A673 (cell line): Measurements from ENCODE around the gene AFF2. TPM values are rescaled to one million over a fixed set of nuclear protein-coding genes. Genes with fewer than 3 reads are reported as not detected.

ENCODE experiments used
- BruUV-seq: library from RNA; stranded (reverse); fragments of 400-500 nt; replicated peaks from 2 replicates; lab custom pipeline; 2021; lab: Mats Ljungman, UMichigan
- CTCF ChIA-PET: fragments of 300-600 bp; sonication (Branson Sonifier 250); formaldehyde crosslinking; loops from one replicate; lab custom pipeline; 2022; ENCODE audit warnings: antibody characterized with exemption; lab: Charles Lee
- POLR2A ChIA-PET: fragments of 300-600 bp; sonication (Branson Sonifier 250); formaldehyde crosslinking; loops from one replicate; lab custom pipeline; 2022; ENCODE audit warnings: antibody characterized with exemption; ENCODE audit not compliant: low non-redundant PET; lab: Charles Lee
- DNase-seq: peaks from one replicate; pipeline ENCODE4 v3.0.0-alpha.2; 2015; ENCODE audit warnings: low spot score
- H3K27ac ChIP-seq: fragments of 200-600 bp; sonication (generic); 2 replicates; pipeline ENCODE4 v1.5.1; 2016; ENCODE audit warnings: mixed run types, low read depth, mild to moderate bottlenecking, mixed read lengths, antibody characterized with exemption, low read length; ENCODE audit not compliant: poor library complexity, severe bottlenecking
- H3K27me3 ChIP-seq: fragments of 200-600 bp; sonication (generic); replicated peaks from 2 replicates; pipeline ENCODE4 v1.6.1; 2017; ENCODE audit warnings: mixed run types, low read depth, mild to moderate bottlenecking, mixed read lengths, antibody characterized with exemption, low read length; ENCODE audit not compliant: insufficient read depth, poor library complexity
- H3K36me3 ChIP-seq: fragments of 200-600 bp; sonication (generic); 2 replicates; pipeline ENCODE4 v1.6.1; 2016; ENCODE audit warnings: mixed run types, mild to moderate bottlenecking, mixed read lengths, antibody characterized with exemption, low read length; ENCODE audit not compliant: insufficient read depth, poor library complexity, severe bottlenecking
- H3K4me1 ChIP-seq: fragments of 200-600 bp; sonication (generic); 2 replicates; pipeline ENCODE4 v1.6.1; 2017; ENCODE audit warnings: mixed run types, mild to moderate bottlenecking, mixed read lengths, antibody characterized with exemption, low read length; ENCODE audit not compliant: insufficient read depth, poor library complexity, severe bottlenecking
- H3K4me3 ChIP-seq: fragments of 200-600 bp; sonication (generic); 2 replicates; pipeline ENCODE4 v1.5.1; 2016; ENCODE audit warnings: low read depth, mixed run types, mild to moderate bottlenecking, mixed read lengths, low read length; ENCODE audit not compliant: poor library complexity, severe bottlenecking
- H3K9me3 ChIP-seq: fragments of 200-600 bp; sonication (generic); 2 replicates; pipeline ENCODE4 v1.6.1; 2016; ENCODE audit warnings: mixed run types, low read depth, mild to moderate bottlenecking, mixed read lengths, antibody characterized with exemption, low read length; ENCODE audit not compliant: poor library complexity, severe bottlenecking
- CTCF ChIP-seq: fragments of 300-800, 200-600 bp; sonication (generic); conservative IDR thresholded peaks from 2 replicates; pipeline ENCODE4 v1.5.1; 2017; ENCODE audit warnings: low read depth, mild to moderate bottlenecking, antibody characterized with exemption, low read length, moderate library complexity, mixed read lengths
- EZH2 ChIP-seq: fragments of 200-600 bp; sonication (generic); IDR thresholded peaks from 2 replicates; pipeline ENCODE4 v1.6.1; 2017; ENCODE audit warnings: borderline replicate concordance, low read depth, mild to moderate bottlenecking, mixed read lengths, antibody characterized with exemption, low read length; ENCODE audit not compliant: poor library complexity, severe bottlenecking
- intact Hi-C: fragments of 100-400 bp; cut with micrococcal nuclease; formaldehyde crosslinking; loops from one replicate; pipeline ENCODE4 v1.10.0; 2022; ENCODE audit not compliant: unreplicated experiment
- total RNA-seq: library from RNA; stranded (reverse); gene quantifications from 2 replicates; pipeline ENCODE4 v1.2.3, GENCODE V29; 2021

The AFF2 gene
- total RNA-seq, 1 experiment from 2014 or later: not detected

- intact Hi-C loops: no loop called here
- no peaks in the 10 kb centered on the region for H3K27me3 ChIP-seq
- DNase-seq: no peak
- no TSS peak for BruUV-seq
- CTCF ChIA-PET: no interaction called here
- no peaks in the 10 kb centered on the region for H3K4me1 ChIP-seq
- H3K36me3 ChIP-seq: no peaks in the 10 kb centered on the region
- H3K4me3 ChIP-seq: no peak overlapping the region
- no peaks in the 10 kb centered on the region for H3K9me3 ChIP-seq
- TF ChIP-seq CTCF: no peak
- no peak for TF ChIP-seq EZH2
- no peak overlapping the region for H3K27ac ChIP-seq
- POLR2A ChIA-PET: no interaction called here
These were observed 181.2 kb downstream of the AFF2 start for GRCh38 chrX:148681605-148682004.

GRCh38 chrX:148682206-148682605 lies 181.8 kb downstream of the AFF2 start:
- Histone ChIP-seq H3K27ac (no peak overlapping the region), H3K9me3 (no peaks in the 10 kb centered on the region), H3K27me3 (no peaks in the 10 kb centered on the region), H3K4me3 (no peak overlapping the region), H3K4me1 (no peaks in the 10 kb centered on the region), H3K36me3 (no peaks in the 10 kb centered on the region)
- BruUV-seq: no TSS peak
- TF ChIP-seq EZH2: no peak
- TF ChIP-seq CTCF: no peak
- POLR2A ChIA-PET: no interaction called here
- CTCF ChIA-PET: no interaction called here
- intact Hi-C loops: no loop called here
- DNase-seq: no peak

- H3K27me3 ChIP-seq: no peaks in the 10 kb centered on the region
- ChIA-PET POLR2A (no interaction called here), CTCF (no interaction called here)
- no peak for DNase-seq
- H3K27ac ChIP-seq: no peak overlapping the region
- no peaks in the 10 kb centered on the region for H3K36me3 ChIP-seq
- H3K4me3 ChIP-seq: no peak overlapping the region
- H3K4me1 ChIP-seq: no peaks in the 10 kb centered on the region
- peaks cover 3% of the 10 kb centered on the region for H3K9me3 ChIP-seq
- intact Hi-C loops: no loop called here
- TF ChIP-seq EZH2: no peak
- TF ChIP-seq CTCF: no peak
- BruUV-seq: no TSS peak
These were observed 191.0 kb downstream of the AFF2 start for GRCh38 chrX:148691456-148691855.
